HG03457 (cell line): ENCODE measurements around the gene ARHGEF37.

Source experiments
- ATAC-seq: cut with Tn5 transposase; IDR thresholded peaks from one replicate; pipeline ENCODE4 v1.9.1; 2021; ENCODE audit warnings: moderate number of reproducible peaks; ENCODE audit not compliant: unreplicated experiment

Gene ARHGEF37

DNA sequence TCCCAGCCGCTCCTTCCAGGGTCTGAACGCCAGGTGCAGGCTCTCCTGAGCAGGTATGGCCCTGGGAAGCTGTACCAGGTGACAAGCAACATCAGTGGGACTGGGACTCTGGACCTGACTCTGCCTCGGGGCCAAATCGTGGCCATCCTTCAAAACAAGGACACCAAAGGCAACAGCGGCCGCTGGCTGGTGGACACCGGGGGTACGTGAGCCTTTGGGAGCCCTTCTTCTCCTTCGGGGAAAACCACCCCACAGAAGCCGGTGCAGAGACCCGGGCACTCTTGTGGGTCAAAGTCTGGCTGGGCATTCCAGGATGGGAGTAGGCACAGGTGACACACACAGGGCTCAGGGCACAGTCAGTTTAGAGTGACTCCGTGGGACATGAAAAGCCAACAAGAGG, 45.8 kb downstream of the ARHGEF37 start:
- no peak for ATAC-seq

- ATAC-seq, result no peak
Measured at GRCh38 chr5:149628221-149628620, 46.9 kb downstream of the ARHGEF37 start.

- no peak for ATAC-seq
Measured at GRCh38 chr5:149628846-149629388, 47.6 kb downstream of the ARHGEF37 start.

- ATAC-seq, result no peak
Measured at GRCh38 chr5:149629421-149629820, 48.1 kb downstream of the ARHGEF37 start.

DNA sequence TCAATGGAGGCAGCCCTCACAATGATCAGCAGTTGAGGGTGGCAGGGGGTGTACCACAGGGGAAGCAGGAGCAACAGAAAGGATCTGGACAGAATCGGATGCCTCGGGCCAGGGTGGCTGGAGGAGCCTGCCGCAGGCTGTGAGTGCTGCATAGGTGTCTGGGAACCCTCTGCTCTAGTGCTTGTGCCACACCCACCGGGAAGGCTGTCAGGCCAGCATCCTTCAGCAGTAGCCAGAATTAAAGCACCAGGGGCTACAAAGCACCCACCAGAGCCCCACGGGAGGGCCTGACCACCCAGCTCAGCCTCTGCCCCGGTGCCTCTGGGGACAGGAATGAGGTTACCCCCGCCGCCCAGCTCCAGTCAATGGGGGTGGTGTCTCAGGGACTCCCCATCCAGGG, 49.0 kb downstream of the ARHGEF37 start:
- no peak for ATAC-seq

- ATAC-seq, result no peak
Measured at GRCh38 chr5:149631506-149631905, 50.2 kb downstream of the ARHGEF37 start.

- no peak for ATAC-seq
Measured at GRCh38 chr5:149632311-149633251, 51.3 kb downstream of the ARHGEF37 start.

DNA sequence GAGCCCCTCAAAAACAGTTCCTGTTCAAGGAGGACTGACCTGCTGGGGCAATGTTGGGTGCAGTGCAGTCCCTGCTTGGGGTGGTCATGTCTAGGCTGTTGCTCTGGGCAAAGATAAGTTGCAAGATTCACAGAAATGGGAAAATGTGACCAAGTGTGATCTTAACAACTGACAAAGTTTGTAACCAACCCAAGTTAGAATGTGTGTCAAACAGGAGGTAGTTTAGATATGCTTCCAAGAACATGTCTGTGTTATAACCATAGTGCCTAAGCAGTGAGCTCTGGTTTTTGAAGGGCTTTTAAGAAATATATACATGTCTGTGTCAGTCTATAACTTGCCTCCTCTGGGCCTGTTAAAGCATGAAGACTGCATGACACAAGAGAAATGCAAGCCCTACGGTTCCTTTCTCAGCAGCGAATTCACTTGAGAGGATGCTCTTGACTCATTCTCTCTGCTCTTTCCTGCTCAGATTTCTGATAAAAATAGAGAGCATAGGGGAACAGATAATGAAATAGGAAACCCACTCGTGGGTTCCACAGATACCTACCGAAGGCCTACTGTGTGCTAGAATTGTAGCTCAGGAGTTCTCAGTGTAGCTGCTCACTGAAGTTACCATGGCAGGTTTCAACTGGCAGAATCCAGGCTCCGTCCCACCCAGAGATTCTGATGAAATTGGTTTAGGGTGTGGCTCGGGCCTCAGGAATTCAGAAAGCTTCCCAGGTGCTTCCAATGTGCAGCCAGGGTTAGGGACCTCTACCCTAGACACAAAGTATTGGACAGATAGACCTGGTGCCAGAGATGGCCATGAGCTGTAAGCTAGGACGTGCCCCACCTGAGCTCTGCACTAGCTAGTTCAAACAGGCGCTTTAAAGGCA, 52.4 kb downstream of the ARHGEF37 start:
- ATAC-seq, result no peak

DNA sequence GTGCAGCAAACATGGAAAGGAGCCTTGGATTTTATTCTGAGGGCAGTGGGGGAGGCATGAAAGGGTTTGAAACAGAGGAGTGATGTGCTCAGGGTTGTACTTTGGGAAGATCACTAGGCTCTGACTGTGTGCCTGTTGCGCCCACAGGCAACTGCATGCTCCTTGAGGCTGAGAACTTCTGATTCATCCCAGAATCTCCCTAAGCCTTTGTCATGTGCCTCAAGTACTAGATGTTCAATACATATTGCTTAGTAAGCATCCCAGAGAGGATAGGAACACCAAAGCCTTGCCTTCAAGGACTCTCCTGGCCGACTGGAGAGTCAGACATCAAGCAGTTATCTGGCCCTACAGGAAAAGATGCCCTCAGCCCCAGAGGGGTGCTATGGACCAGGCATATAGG, 54.1 kb downstream of the ARHGEF37 start:
- ATAC-seq, result no peak

DNA sequence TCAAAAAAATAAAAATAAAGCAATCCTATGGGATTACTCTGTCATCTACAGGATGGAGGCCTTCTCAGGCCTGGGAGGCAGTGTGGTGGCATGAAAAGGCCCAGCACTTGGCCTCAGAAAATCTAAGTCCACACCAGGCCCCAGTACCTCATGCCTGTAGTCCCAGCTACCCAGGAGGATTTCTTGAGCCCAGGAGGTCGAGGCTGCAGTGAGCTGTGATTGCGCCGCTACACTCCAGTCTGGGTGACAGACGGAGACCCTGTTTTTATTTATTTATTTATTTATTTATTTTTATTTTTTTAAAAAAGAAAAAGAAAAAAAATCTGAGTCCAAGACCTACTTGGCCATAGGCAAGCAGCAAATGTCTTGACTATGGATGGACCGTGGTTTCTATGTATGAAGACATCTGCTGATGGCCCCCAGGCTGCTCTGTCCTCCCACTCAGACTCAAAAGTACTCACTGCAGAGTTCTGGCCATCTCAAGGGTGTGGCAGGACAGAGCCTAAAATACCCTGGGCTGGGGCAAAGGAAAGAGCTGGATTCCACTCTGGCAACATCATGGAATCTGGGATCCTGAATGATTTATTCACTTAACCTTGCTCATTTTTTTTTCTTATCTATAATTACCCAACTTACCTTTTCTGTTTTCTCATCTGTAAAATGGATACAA, 55.0 kb downstream of the ARHGEF37 start:
- no peak for ATAC-seq

DNA sequence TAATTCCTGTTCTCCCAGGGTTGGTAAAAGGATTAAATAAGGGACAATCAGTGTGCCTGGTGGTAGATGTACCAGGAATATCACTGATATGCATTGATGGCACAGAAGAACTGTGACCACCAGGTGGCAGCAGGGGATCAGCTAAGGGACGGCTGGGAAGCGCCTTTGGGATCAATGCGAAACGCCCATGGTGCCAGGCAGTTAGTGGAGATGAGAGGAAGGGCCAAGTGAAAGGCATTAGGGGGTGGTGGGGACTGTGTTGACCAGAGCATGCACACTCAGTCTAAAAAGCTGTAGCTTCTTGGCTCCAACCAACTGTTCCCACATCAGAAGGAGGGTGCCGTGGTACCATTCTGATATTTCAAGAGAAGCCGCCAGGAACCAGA, 55.6 kb downstream of the ARHGEF37 start:
- no peak for ATAC-seq

GRCh38 chr5:149638136-149638535, 56.8 kb downstream of the ARHGEF37 start:
- no peak for ATAC-seq

DNA sequence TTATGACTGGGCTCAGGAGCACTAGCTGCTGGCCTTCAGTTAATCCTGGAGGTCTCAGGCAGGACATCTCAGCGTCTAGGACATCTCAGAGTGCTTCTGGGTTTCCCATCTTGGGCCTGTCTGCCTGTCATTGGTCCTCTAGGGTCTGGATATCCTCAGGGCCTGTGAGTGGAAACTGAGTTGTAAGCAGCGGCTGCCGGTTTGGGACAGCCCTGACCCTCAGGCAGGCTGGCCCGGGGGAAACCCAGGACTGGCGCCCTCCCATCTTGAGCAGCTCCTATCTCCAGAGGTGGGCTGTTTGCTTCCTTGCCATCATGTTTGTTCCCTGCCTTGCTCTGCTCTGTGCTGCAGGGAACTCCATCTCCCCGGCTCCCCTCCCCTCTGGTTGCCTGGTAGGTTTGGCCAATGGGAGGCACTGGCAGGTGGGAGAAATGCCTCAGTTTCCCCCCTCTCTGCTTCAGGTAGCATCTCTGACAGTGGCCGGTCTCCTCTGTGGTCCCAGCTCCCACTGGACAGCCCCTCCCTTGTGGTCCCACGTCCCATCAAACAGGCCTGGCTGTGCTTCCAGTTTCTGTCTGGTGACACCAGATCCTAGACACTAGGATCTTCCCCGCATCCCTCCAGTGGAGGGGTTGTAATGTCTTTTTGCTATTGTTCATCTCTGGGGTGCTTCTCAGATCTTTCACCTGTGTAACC, 57.4 kb downstream of the ARHGEF37 start:
- ATAC-seq, result no peak

GRCh38 chr5:149639737-149640136, 58.4 kb downstream of the ARHGEF37 start:
- no peak for ATAC-seq

GRCh38 chr5:149640350-149640999, 59.2 kb downstream of the ARHGEF37 start:
- ATAC-seq, result no peak

DNA sequence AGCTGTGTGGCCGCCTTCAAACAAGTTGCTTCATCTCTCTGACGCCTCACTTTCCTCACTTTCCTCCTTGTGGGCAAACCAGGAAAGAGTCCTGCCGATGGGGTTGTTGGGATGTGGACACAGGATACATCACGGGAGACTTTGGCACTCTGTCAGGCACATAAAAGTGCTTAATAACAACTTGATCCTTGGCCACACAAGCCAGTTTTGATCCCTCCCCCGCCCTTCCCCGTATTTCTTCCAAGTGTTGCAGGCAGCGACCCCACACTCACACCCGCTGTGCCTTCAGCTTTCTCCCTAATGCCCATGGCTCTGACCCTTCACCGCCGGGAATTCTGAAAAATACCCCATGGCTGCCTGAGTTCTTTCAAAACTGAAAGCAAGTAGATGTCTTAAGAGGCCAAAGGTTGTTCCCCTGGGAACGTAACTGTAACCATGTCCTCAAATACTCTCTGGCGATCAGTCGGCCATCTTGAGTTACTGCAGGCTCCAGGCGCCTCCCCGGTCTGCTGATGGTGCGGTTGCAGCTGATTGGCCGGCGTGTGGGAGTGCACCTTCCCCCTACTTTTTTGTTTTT, 59.8 kb downstream of the ARHGEF37 start:
- ATAC-seq, result no peak

GRCh38 chr5:149641600-149641999, 60.3 kb downstream of the ARHGEF37 start:
- ATAC-seq, result no peak

DNA sequence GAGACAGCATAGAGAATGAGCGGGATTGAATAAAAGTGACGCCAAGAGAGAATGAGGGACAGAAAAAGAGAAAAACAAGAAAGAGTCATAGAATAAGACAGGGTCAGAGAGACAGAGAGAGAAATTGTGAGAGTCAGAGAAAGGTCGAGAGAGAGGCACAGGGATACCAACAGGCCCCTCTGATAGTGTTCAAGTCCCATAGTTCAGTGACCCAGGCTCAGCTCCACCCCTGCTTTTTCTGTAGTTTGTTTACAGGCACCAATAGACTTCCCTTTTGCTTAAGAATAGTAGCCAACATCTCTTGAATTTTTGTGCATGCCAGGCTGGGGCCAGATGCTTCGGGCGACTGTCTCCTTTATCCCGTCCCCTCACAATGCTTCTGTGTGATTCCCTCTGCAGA, 62.5 kb downstream of the ARHGEF37 start:
- no peak for ATAC-seq

GRCh38 chr5:149644629-149645028, 63.3 kb downstream of the ARHGEF37 start:
- ATAC-seq, result no peak

DNA sequence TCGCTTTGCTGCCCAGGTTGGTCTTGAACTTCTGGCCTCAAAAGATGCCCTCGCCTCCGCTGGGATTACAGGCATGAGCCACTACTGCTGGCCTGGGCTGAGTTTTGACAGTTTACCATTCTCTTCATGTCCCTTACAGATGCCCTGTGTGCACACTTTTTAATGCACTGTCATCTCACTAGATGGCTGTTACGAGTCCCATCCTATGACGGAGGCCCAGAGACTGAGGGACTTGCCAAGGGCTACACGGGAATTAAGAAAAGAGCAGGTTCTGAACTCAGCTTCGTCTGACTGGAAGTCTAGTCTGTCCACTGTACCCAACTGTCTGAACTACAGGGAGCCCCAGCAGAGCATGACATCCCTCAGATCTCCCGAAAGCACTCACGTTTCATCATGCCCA, 63.9 kb downstream of the ARHGEF37 start:
- ATAC-seq, result no peak
